ENCODE results near the gene HLA-DRA. TPM values are rescaled to one million over a fixed set of nuclear protein-coding genes. Genes with fewer than 3 reads are reported as not detected.
"Not testable (repeated sequence)": the region's sequence is repeated elsewhere in the genome, so short reads cannot be mapped to it uniquely, and the experiment has no call there.

HLA-DRA gene
- total RNA-seq, 4 donors from 2014 or later, result 93.9 to 223 (median 113) TPM

DNA sequence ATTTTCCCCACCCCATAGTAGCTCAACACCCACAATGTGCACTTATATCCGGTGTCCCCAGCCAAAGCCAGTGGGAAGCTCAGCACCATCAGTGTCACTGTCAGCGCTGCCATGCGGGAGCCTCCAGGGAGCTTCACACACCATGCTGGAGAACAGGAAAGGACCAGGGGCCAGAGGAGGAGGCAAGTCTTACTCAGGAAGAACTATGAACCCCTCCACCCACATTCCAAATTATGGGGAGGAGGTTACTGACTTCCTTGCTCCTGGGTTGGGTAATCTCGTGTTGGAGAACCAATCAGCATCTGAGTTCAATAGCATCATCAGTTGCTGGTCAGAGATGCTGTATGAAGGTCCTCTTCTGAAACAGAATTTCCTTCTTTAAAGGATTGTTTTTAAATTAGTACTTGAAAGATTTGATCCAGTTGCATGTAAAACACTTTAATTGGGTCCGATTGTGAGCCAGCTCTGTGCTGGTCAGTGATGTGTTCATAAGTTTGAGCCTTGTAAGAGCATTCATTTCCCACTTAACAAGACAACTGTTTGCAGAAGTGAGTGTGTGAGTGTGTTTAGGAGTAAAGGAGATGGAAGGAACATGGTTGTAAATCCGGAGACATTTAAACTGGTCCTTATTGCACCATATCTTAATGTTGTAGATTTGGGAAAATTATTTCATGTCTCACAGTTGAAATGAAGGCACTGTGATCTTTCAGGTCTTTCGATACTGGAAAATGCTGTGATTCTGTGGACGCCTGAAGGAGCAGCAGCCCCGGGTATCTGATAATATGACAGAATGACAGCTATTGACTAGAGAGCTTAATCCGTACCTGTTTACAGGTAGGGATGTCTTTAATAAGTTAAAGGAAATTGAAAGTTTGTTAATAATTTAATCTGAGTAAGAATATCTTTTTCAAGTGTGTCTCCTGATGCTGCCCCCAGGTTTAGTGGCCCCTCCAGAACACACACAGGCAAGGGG lies 34.0 kb downstream of the HLA-DRA start:
- H3K9me3 ChIP-seq; H3K4me3 ChIP-seq; DNase-seq (ENCODE audit: extremely low spot score); H3K36me3 ChIP-seq; intact Hi-C loops (cut with DNase I); H3K4me1 ChIP-seq: not testable (repeated sequence)
- TF ChIP-seq POLR2AphosphoS5 (IDR thresholded peaks at IDR 0.05), result peak in 1 of 2 donors; percentile 27
- H3K27me3 ChIP-seq, result peaks cover 0 to 13% (median 0%) of the 10 kb centered on the region in 4 donors
- H3K27ac ChIP-seq (replicated peaks in 1 of 4), result peak overlapping the region in 3 of 4 donors; percentile 53 to 65 (median 57)
- WGBS, result 49% methylated on average over 10 of the region's 10 CpGs

DNA sequence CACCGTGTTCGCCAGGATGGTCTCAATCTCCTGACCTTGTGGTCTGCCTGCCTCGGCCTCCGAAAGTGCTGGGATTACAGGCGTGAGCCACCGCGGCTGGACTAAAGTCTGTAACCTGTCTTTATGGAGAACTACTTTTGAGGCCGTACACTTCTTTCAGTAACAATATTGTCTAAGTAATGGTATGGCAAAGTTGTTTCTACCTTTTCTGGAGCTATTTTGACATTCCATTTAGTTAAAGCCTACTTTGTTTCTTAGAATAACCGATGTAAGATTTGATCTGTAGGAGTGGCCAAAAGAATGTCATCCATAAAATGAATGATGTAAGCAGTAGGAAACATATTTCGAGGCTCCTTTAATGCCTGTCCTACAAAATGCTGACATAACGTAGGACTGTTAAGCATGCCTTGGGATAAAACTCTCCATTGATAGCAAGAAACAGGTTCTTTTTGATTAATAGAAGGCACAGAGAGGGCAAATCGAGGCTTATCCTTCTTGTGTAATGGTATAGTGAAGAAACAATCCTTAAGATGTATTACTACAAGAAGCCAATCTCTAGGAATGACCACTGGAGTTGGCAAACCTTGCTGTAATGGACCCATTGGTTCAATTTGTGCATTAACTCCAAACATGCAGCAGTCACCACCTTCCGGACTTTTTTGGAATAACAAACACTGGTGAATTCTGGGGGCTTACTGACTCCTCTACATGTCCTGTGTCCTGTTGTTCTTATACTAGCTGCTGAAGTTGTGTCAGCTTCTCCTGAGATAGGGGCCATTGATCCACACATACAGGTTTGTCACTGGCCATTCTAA lies 35.9 kb downstream of the HLA-DRA start:
- Histone ChIP-seq H3K4me3 (no peak overlapping the region), H3K27ac (replicated peaks in 1 of 4) (no peak overlapping the region), H3K9me3 (no peaks in the 10 kb centered on the region), H3K4me1 (no peaks in the 10 kb centered on the region), H3K36me3 (no peaks in the 10 kb centered on the region), H3K27me3 (peaks cover 0 to 12% (median 0%) of the 10 kb centered on the region in 4 donors)
- no peak for DNase-seq (ENCODE audit: extremely low spot score)
- WGBS, result 71% methylated on average over 13 of the region's 13 CpGs
- intact Hi-C loops (cut with DNase I), result no loop called here
- no peak for TF ChIP-seq POLR2A (IDR thresholded peaks at IDR 0.05; ENCODE audit: low read depth)
- TF ChIP-seq, protein P1, sequence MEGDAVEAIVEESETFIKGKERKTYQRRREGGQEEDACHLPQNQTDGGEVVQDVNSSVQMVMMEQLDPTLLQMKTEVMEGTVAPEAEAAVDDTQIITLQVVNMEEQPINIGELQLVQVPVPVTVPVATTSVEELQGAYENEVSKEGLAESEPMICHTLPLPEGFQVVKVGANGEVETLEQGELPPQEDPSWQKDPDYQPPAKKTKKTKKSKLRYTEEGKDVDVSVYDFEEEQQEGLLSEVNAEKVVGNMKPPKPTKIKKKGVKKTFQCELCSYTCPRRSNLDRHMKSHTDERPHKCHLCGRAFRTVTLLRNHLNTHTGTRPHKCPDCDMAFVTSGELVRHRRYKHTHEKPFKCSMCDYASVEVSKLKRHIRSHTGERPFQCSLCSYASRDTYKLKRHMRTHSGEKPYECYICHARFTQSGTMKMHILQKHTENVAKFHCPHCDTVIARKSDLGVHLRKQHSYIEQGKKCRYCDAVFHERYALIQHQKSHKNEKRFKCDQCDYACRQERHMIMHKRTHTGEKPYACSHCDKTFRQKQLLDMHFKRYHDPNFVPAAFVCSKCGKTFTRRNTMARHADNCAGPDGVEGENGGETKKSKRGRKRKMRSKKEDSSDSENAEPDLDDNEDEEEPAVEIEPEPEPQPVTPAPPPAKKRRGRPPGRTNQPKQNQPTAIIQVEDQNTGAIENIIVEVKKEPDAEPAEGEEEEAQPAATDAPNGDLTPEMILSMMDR (IDR thresholded peaks at IDR 0.05), result no peak

DNA sequence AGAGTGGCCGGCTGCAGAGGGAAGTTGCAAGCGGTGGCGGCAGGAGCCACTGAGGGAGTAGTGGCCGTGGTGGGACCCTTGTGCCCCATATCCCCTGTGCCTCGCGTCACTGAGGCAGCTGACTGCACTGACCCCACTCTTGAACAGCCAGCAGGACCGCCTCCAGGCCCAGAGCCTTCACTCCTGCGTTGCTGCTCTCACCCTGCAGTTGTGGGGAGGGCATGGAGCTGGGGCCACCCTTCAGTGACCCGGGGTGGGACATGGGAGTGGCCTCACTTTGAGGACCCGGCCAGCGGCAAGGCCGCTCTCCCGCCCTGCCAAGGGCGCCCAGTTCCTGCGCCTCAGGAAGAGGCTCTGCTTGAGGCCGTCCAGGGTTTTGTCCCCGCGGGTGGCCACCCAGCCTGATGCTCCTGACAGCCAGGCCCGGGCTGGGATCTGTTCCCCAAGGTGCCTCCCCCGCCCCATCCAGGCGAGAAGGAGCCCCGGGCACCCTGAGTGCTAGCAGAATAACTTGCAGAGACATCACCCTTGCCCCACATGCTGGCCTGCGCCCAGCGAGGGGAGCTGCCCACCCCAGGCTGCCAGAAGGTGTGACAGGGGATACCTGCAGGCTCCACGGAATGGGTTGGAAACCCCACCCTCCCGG lies 44.4 kb downstream of the HLA-DRA start:
- Histone ChIP-seq H3K4me1 (no peaks in the 10 kb centered on the region), H3K27me3 (peaks cover 0 to 10% (median 0%) of the 10 kb centered on the region in 4 donors), H3K27ac (replicated peaks in 1 of 4) (no peak overlapping the region), H3K4me3 (no peak overlapping the region), H3K36me3 (no peaks in the 10 kb centered on the region), H3K9me3 (no peaks in the 10 kb centered on the region)
- no peak for DNase-seq (ENCODE audit: extremely low spot score)
- TF ChIP-seq, protein P1 (IDR thresholded peaks at IDR 0.05), result no peak
- TF ChIP-seq POLR2A (IDR thresholded peaks at IDR 0.05; ENCODE audit: low read depth), result no peak
- intact Hi-C loops (cut with DNase I), result loop anchor here (10.0 kb wide), 1 partner anchor 91 kb away; no protein-coding TSS in a partner anchor
- 70% methylated on average over 19 of the region's 26 CpGs for WGBS

DNA sequence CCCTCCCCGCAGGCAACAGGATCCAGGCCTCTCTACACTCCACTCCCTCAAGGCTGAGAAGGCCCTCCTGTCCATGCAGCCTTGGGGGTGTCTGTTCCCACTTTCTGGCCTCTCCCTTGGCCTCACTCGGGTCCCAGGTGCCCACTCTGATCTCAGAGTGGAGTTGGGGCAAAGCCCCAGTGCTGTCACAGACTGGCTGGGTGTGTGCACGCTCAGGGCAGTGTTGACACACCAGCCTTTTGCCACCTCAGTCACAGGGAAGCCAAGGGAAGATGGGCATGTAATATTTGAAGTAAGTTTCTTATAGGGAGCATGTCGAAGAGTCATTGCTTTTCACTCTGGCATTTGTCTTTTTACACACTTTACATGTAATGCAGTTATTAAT lies 44.9 kb downstream of the HLA-DRA start:
- H3K4me1 ChIP-seq, result no peaks in the 10 kb centered on the region
- H3K36me3 ChIP-seq, result no peaks in the 10 kb centered on the region
- 58% methylated on average over 4 of the region's 4 CpGs for WGBS
- TF ChIP-seq POLR2A (IDR thresholded peaks at IDR 0.05; ENCODE audit: low read depth) (no peak), POLR2AphosphoS5 (IDR thresholded peaks at IDR 0.05) (no peak), EP300 (IDR thresholded peaks at IDR 0.05) (no peak)
- TF ChIP-seq, protein P1 (IDR thresholded peaks at IDR 0.05), result no peak
- peaks cover 0 to 10% (median 0%) of the 10 kb centered on the region in 4 donors for H3K27me3 ChIP-seq
- H3K27ac ChIP-seq (replicated peaks in 1 of 4), result no peak overlapping the region
- DNase-seq (ENCODE audit: extremely low spot score), result no peak
- H3K9me3 ChIP-seq, result no peaks in the 10 kb centered on the region
- intact Hi-C loops (cut with DNase I), result loop anchor here (10.0 kb wide), 1 partner anchor 90 kb away; no protein-coding TSS in a partner anchor
- no peak overlapping the region for H3K4me3 ChIP-seq

All from esophagus muscularis mucosa (tissue), 4 donors.